GM12878 (cell line): ENCODE data around the gene RASSF8. TPM values are rescaled to one million over a fixed set of nuclear protein-coding genes. Genes with fewer than 3 reads are reported as not detected.

Source experiments
- ATAC-seq: fragments of 200-7000 bp; cut with Tn5 transposase; 3 replicates; pipeline ENCODE4 v1.9.1; 2020; ENCODE audit warnings: mild to moderate bottlenecking, moderate library complexity
- BruUV-seq: library from RNA; stranded (reverse); fragments of 400-500 nt; replicated peaks from 2 replicates; lab custom pipeline; 2021; lab: Mats Ljungman, UMichigan
- CTCF ChIA-PET: fragments of 300-600 bp; sonication (Branson Sonifier 250); formaldehyde crosslinking; extraction: SDS; loops from one replicate; lab custom pipeline; 2021; ENCODE audit warnings: inconsistent platforms; lab: Yijun Ruan, JAX
- POLR2A ChIA-PET: fragments of 350-600 bp; formaldehyde crosslinking; extraction: SDS; loops from one replicate; lab custom pipeline; 2021; ENCODE audit warnings: inconsistent platforms; lab: Charles Lee
- RAD21 ChIA-PET: fragments of 300-600 bp; sonication (Branson Sonifier 250); formaldehyde crosslinking; loops from one replicate; lab custom pipeline; 2023; ENCODE audit warnings: antibody characterized with exemption; ENCODE audit not compliant: unreplicated experiment; lab: Charles Lee
- SMC1A ChIA-PET: fragments of 300-600 bp; sonication (Branson Sonifier 250); formaldehyde crosslinking; loops from one replicate; lab custom pipeline; 2023; ENCODE audit not compliant: unreplicated experiment, uncharacterized antibody; lab: Charles Lee
- DNase-seq: peaks from one replicate; pipeline ENCODE4 v3.0.0-alpha.2; 2011; ENCODE audit warnings: low read depth, low spot score
- FAIRE-seq: peaks from 3 replicates; lab custom pipeline; 2011; peaks lifted over from hg19 to GRCh38; lab: Jason Lieb, UNC
- H2AFZ ChIP-seq: 2 replicates; pipeline ENCODE4 v1.6.0; 2011; ENCODE audit warnings: low read depth, low read length, control low read depth; ENCODE audit not compliant: control insufficient read depth
- H3K27ac ChIP-seq: 2 replicates; pipeline ENCODE4 v1.5.1; 2011; ENCODE audit warnings: control low read depth; ENCODE audit not compliant: control insufficient read depth, insufficient read depth
- H3K27me3 ChIP-seq, 2 experiments: replicated peaks in 1 of 2; 2 replicates each; pipeline versions ENCODE4 v1.6.0 to v1.6.1; 2011; ENCODE audit warnings: low read length in 1 of 2; ENCODE audit not compliant: control insufficient read depth in 2 of 2, insufficient read depth in 2 of 2
- H3K36me3 ChIP-seq, 2 experiments: 2 replicates each; pipeline ENCODE4 v1.5.1; 2011; ENCODE audit warnings: low read length in 1 of 2; ENCODE audit not compliant: control insufficient read depth in 2 of 2, insufficient read depth in 2 of 2
- H3K4me1 ChIP-seq: 2 replicates; pipeline ENCODE4 v1.6.1; 2011; ENCODE audit warnings: mild to moderate bottlenecking, low read length, moderate library complexity, mixed read lengths; ENCODE audit not compliant: control insufficient read depth, insufficient read depth
- H3K4me2 ChIP-seq: 2 replicates; pipeline ENCODE4 v1.6.0; 2011; ENCODE audit warnings: control low read depth; ENCODE audit not compliant: control insufficient read depth, insufficient read depth
- H3K4me3 ChIP-seq: fragments of 200-600 bp; sonication (generic); 2 replicates; pipeline ENCODE4 v1.5.1; 2016
- H3K79me2 ChIP-seq: 2 replicates; pipeline ENCODE4 v1.6.0; 2011; ENCODE audit warnings: low read length; ENCODE audit not compliant: control insufficient read depth, insufficient read depth
- H3K9ac ChIP-seq: 2 replicates; pipeline ENCODE4 v1.8.0; 2011; ENCODE audit warnings: low read length, control low read depth, mixed read lengths; ENCODE audit not compliant: control insufficient read depth, insufficient read depth
- H3K9me3 ChIP-seq: replicated peaks from 3 replicates; pipeline ENCODE4 v1.5.1; 2011; ENCODE audit warnings: mild to moderate bottlenecking, low read length; ENCODE audit not compliant: control insufficient read depth, insufficient read depth
- H4K20me1 ChIP-seq: 2 replicates; pipeline ENCODE4 v1.6.0; 2011; ENCODE audit not compliant: control insufficient read depth, insufficient read depth
- ASH2L ChIP-seq: fragments of 300-600, 200-600 bp; sonication (generic); IDR thresholded peaks from 2 replicates; pipeline ENCODE4 v1.6.1; 2017; ENCODE audit warnings: low read depth, mild to moderate bottlenecking, borderline replicate concordance
- BHLHE40 ChIP-seq, 2 experiments: fragments of 450-650 bp in 1 of 2; IDR thresholded peaks; 2 replicates each; pipeline ENCODE4 v1.6.1; 2011 to 2017; ENCODE audit warnings: low read depth in 2 of 2, borderline replicate concordance in 1 of 2, improper control_type of control experiment in 1 of 2, low read length in 1 of 2, mild to moderate bottlenecking in 1 of 2
- EZH2 ChIP-seq: IDR thresholded peaks from 2 replicates; pipeline ENCODE4 v1.6.1; 2012; ENCODE audit warnings: low read depth, mild to moderate bottlenecking, control low read depth, inconsistent platforms, low read length, borderline replicate concordance; ENCODE audit not compliant: control insufficient read depth
- MEF2A ChIP-seq: IDR thresholded peaks from 2 replicates; pipeline ENCODE4 v1.6.1; 2011; ENCODE audit warnings: low read depth, mild to moderate bottlenecking, low read length, moderate library complexity; ENCODE audit not compliant: insufficient read depth
- MXI1 ChIP-seq: fragments of 150-350 bp; IDR thresholded peaks from 2 replicates; pipeline ENCODE4 v1.6.1; 2011; ENCODE audit warnings: low read depth, mild to moderate bottlenecking, inconsistent platforms, low read length, improper control_type of control experiment
- MYC ChIP-seq: IDR thresholded peaks from 2 replicates; pipeline ENCODE4 v1.6.1; 2011; ENCODE audit warnings: mild to moderate bottlenecking, low read length, moderate library complexity, inconsistent platforms; ENCODE audit not compliant: insufficient read depth, insufficient replicate concordance, insufficient read length, severe bottlenecking
- NR2F1 ChIP-seq: fragments of 450-650 bp; conservative IDR thresholded peaks from 2 replicates; pipeline ENCODE4 v1.6.1; 2017; ENCODE audit warnings: mild to moderate bottlenecking
- SREBF1 ChIP-seq: IDR thresholded peaks from 2 replicates; pipeline ENCODE4 v1.6.1; 2012; ENCODE audit warnings: mild to moderate bottlenecking, low read length
- ZNF274 ChIP-seq: IDR thresholded peaks from one replicate; pipeline ENCODE4 v1.8.0; 2011; ENCODE audit not compliant: insufficient read length, insufficient read depth
- ZNF592 ChIP-seq: fragments of 450-650 bp; IDR thresholded peaks from 2 replicates; pipeline ENCODE4 v1.6.1; 2017; ENCODE audit warnings: mild to moderate bottlenecking, moderate library complexity
- WGBS: methylation state at CpG from one replicate; pipeline ENCODE4 v1.1.6; 2016; ENCODE audit warnings: low lambda C conversion rate; ENCODE audit not compliant: insufficient replicate concordance, insufficient coverage; ENCODE audit errors: missing lambda C conversion rate; 5-methylcytosine and 5-hydroxymethylcytosine counted together
- in situ Hi-C: fragments of 300-500 bp; cut with MboI; formaldehyde crosslinking; loops from 9 replicates; pipeline ENCODE4 v1.14.3; 2018; ENCODE audit warnings: mixed read lengths
- intact Hi-C: fragments of 100-400 bp; cut with micrococcal nuclease; formaldehyde crosslinking; loops from one replicate; pipeline ENCODE4 v1.14.2; 2022; ENCODE audit not compliant: unreplicated experiment
- polyA plus RNA-seq, 11 experiments: library from polyadenylated mRNA; depleted of rRNA in 4 of 11; unstranded in 6 of 11; stranded (reverse) in 5 of 11; fragments of >200 nt; fragmentation: Nextera tagmentation in 4 of 11; fragmentation: Illumina TruSeq in 1 of 11; extraction: Ambion mirVana in 4 of 11; extraction: Trizol in 1 of 11; gene quantifications; 1 replicate in 1 of 11; 2 replicates in 10 of 11; pipeline versions ENCODE4 v1.2.1 to v1.2.3, GENCODE V29; 2011 to 2016; ENCODE audit warnings: inconsistent platforms in 2 of 11, missing spikeins in 2 of 11, low read depth in 1 of 11
- total RNA-seq, 4 experiments: library from RNA; depleted of rRNA in 3 of 4; stranded (reverse); fragments of >200 nt in 3 of 4; fragmentation: Illumina TruSeq in 1 of 4; extraction: Trizol in 1 of 4; gene quantifications; 2 replicates each; pipeline versions ENCODE4 v1.2.1 to v1.2.3, GENCODE V29; 2013 to 2021

Gene RASSF8
- total and polyA plus RNA-seq, 10 of the 15 experiments (the other 5 are each of a cell fraction or from before 2014, with no cell fraction given): 0.06 to 0.18 (median 0.08) TPM; not detected in 6

GRCh38 chr12:26034371-26035142, 76.1 kb downstream of the RASSF8 start:
- FAIRE-seq (no peak), ATAC-seq (no peak), DNase-seq (no peak)
- Histone ChIP-seq H3K9ac (no peak overlapping the region), H3K4me3 (no peak overlapping the region), H3K79me2 (no peaks in the 10 kb centered on the region), H4K20me1 (no peaks in the 10 kb centered on the region), H3K9me3 (no peaks in the 10 kb centered on the region), H3K36me3 (no peaks in the 10 kb centered on the region), H3K27me3 (no peaks in the 10 kb centered on the region), H3K27ac (no peak overlapping the region), H3K4me2 (no peak overlapping the region), H2AFZ (no peak overlapping the region), H3K4me1 (no peaks in the 10 kb centered on the region)
- TF ChIP-seq SREBF1: no peak
- TF ChIP-seq BHLHE40 (IDR thresholded peaks at IDR 0.05; ENCODE audit: borderline replicate concordance in 1 of 2, low read depth in 2 of 2, low read length in 1 of 2): no peak
- TF ChIP-seq ZNF274: no peak
- TF ChIP-seq ASH2L: no peak
- no peak for TF ChIP-seq NR2F1
- TF ChIP-seq EZH2: no peak
- no peak for TF ChIP-seq ZNF592
- no peak for TF ChIP-seq MEF2A
- no peak for TF ChIP-seq MYC
- TF ChIP-seq MXI1: no peak
- ChIA-PET POLR2A (no interaction called here), CTCF (interaction anchor here (0.6 to 2.1 kb wide), 2 partner anchors 598 to 1718 kb away, joined by 3 to 5 read pairs; no protein-coding TSS in a partner anchor), RAD21 (no interaction called here), SMC1A (no interaction called here)
- in situ Hi-C loops: no loop called here
- intact Hi-C loops: no loop called here
- 69% methylated on average over 5 of the region's 5 CpGs for WGBS
- BruUV-seq: no TSS peak
